Subcutaneous abdominal adipose tissue (tissue), 5 donors: ENCODE measurements around the gene CPZ.

ENCODE experiments used
- H3K27ac ChIP-seq: one replicate; pipeline ENCODE4 v1.7.0; 2013; ENCODE audit warnings: low read depth, mild to moderate bottlenecking, inconsistent platforms, low read length, moderate library complexity
- H3K27me3 ChIP-seq, 5 donors: one replicate each; pipeline ENCODE4 v1.7.0; 2013; ENCODE audit warnings: low read length in 5 of 5, inconsistent platforms in 1 of 5; ENCODE audit not compliant: control insufficient read depth in 5 of 5, insufficient read depth in 4 of 5
- H3K36me3 ChIP-seq, 5 donors: one replicate each; pipeline ENCODE4 v1.7.0; 2013; ENCODE audit warnings: low read length in 5 of 5; ENCODE audit not compliant: control insufficient read depth in 5 of 5, insufficient read depth in 5 of 5
- H3K4me1 ChIP-seq, 5 donors: one replicate each; pipeline ENCODE4 v1.7.0; 2013; ENCODE audit warnings: low read length in 5 of 5, mild to moderate bottlenecking in 3 of 5, moderate library complexity in 1 of 5; ENCODE audit not compliant: control insufficient read depth in 5 of 5, insufficient read depth in 5 of 5
- H3K4me3 ChIP-seq, 5 donors: one replicate each; pipeline ENCODE4 v1.7.0; 2013; ENCODE audit warnings: low read length in 5 of 5, low read depth in 1 of 5
- H3K9ac ChIP-seq, 5 donors: one replicate each; pipeline ENCODE4 v1.7.0; 2013; ENCODE audit warnings: low read length in 5 of 5, mild to moderate bottlenecking in 4 of 5, moderate library complexity in 3 of 5
- H3K9me3 ChIP-seq, 5 donors: one replicate each; pipeline ENCODE4 v1.7.0; 2013; ENCODE audit warnings: low read length in 5 of 5; ENCODE audit not compliant: control insufficient read depth in 5 of 5
- donor health status: healthy.
- donor health status: healthy.
- donor health status: healthy.
- donor health status: healthy.
- donor health status: healthy.

Gene CPZ

GRCh38 chr4:8579526-8580320, 12.8 kb upstream of the CPZ start:
- Histone ChIP-seq H3K36me3 (no peaks in the 10 kb centered on the region), H3K9ac (no peak overlapping the region), H3K4me1 (peaks cover 0 to 8% (median 0%) of the 10 kb centered on the region in 5 donors), H3K27me3 (peaks cover 16 to 46% (median 37%) of the 10 kb centered on the region in 5 donors), H3K27ac (no peak overlapping the region), H3K9me3 (peaks cover 0 to 5% (median 0%) of the 10 kb centered on the region in 5 donors), H3K4me3 (no peak overlapping the region)

- H3K4me3 ChIP-seq = no peak within 1 kb of the TSS
- H3K4me1 ChIP-seq = peaks cover 0 to 8% (median 0%) of the 10 kb centered on the region in 5 donors
- no peak within 1 kb of the TSS for H3K9ac ChIP-seq
- peaks cover 0 to 5% (median 0%) of the 10 kb centered on the region in 5 donors for H3K9me3 ChIP-seq
- H3K27me3 ChIP-seq = peaks cover 16 to 53% (median 43%) of the 10 kb centered on the region in 5 donors
- no peaks in the 10 kb centered on the region for H3K36me3 ChIP-seq
- no peak within 1 kb of the TSS for H3K27ac ChIP-seq
Measured at GRCh38 chr4:8580321-8581093, 12.1 kb upstream of the CPZ start, which contains the start of gene GPR78. GPR78 (plus strand) TSS chr4:8580392; CDS start chr4:8580983, 591 bp downstream.

DNA sequence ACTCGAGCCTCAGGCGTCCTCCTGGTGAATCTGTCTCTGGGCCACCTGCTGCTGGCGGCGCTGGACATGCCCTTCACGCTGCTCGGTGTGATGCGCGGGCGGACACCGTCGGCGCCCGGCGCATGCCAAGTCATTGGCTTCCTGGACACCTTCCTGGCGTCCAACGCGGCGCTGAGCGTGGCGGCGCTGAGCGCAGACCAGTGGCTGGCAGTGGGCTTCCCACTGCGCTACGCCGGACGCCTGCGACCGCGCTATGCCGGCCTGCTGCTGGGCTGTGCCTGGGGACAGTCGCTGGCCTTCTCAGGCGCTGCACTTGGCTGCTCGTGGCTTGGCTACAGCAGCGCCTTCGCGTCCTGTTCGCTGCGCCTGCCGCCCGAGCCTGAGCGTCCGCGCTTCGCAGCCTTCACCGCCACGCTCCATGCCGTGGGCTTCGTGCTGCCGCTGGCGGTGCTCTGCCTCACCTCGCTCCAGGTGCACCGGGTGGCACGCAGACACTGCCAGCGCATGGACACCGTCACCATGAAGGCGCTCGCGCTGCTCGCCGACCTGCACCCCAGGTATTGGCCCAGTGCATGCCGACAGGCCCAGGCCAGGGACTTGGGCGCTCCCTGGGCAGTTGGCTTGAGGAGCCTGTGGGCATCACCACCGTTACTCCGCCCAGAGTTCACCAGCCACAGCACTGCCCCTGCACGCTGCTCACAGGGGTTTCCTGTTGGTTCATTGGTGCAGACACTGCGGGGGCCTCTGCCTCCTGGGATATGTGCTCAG, 11.3 kb upstream of the CPZ start:
- Histone ChIP-seq H3K27ac (no peak overlapping the region), H3K9ac (no peak overlapping the region), H3K27me3 (peaks cover 18 to 60% (median 51%) of the 10 kb centered on the region in 5 donors), H3K9me3 (peaks cover 0 to 5% (median 0%) of the 10 kb centered on the region in 5 donors), H3K36me3 (no peaks in the 10 kb centered on the region), H3K4me1 (peaks cover 0 to 8% (median 0%) of the 10 kb centered on the region in 5 donors), H3K4me3 (no peak overlapping the region)

DNA sequence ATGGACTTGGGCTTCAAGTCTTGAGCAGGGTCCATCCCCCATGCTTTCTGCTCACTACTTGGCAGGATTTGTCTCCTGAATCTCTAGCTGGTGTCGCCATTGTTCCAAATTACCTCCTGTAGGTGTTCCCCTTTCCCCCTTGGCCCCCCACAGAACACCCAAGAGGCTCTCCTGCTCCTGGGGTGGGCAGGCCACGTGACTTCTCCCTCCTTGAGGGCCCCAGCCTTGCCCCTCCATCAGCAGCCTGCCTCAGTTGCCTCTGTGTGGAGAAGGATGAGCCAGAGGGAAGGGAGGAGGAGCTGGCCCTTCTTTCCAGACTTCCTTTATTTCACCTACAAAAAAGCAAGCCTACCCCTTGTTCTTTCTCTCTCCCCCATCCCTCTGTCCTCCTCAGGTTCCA, 10.5 kb upstream of the CPZ start:
- H3K36me3 ChIP-seq = no peaks in the 10 kb centered on the region
- no peak overlapping the region for H3K27ac ChIP-seq
- H3K4me1 ChIP-seq = peaks cover 0 to 8% (median 0%) of the 10 kb centered on the region in 5 donors
- H3K27me3 ChIP-seq = peaks cover 19 to 66% (median 57%) of the 10 kb centered on the region in 5 donors
- no peak overlapping the region for H3K4me3 ChIP-seq
- H3K9me3 ChIP-seq = peaks cover 0 to 5% (median 0%) of the 10 kb centered on the region in 5 donors
- no peak overlapping the region for H3K9ac ChIP-seq

GRCh38 chr4:8582436-8582835, 10.1 kb upstream of the CPZ start:
- H3K36me3 ChIP-seq = no peaks in the 10 kb centered on the region
- no peak overlapping the region for H3K4me3 ChIP-seq
- no peak overlapping the region for H3K27ac ChIP-seq

GRCh38 chr4:8582941-8583654, 9.5 kb upstream of the CPZ start:
- H3K36me3 ChIP-seq = no peaks in the 10 kb centered on the region
- peaks cover 19 to 61% (median 51%) of the 10 kb centered on the region in 5 donors for H3K27me3 ChIP-seq
- no peak overlapping the region for H3K9ac ChIP-seq
- peaks cover 0 to 8% (median 0%) of the 10 kb centered on the region in 5 donors for H3K4me1 ChIP-seq
- no peak overlapping the region for H3K27ac ChIP-seq
- H3K4me3 ChIP-seq = no peak overlapping the region
- H3K9me3 ChIP-seq = peaks cover 0 to 5% (median 0%) of the 10 kb centered on the region in 5 donors

More at GRCh38 chr4:8582436-8582835, 10.1 kb upstream of the CPZ start:
- Histone ChIP-seq H3K27me3 (peaks cover 19 to 62% (median 57%) of the 10 kb centered on the region in 5 donors), H3K9ac (no peak overlapping the region), H3K9me3 (peaks cover 0 to 5% (median 0%) of the 10 kb centered on the region in 5 donors), H3K4me1 (peaks cover 0 to 8% (median 0%) of the 10 kb centered on the region in 5 donors)

DNA sequence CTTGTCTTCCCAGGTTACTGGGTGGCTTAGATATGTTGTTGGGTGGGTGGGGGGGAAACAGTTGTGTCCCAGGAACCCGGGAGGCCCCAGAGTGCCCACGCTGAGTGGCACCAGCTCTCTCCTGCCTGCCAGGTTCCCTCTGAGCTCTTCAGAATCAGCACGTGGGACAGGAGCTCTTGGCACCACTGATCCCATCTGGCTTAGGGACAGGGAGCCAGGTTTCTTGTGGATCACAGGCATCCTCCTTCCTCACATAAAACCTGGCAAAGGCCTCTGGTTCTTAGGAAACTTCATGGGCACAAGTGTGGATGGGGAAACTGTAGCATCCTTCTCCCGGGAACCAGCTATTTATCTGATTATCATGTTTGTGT, 8.9 kb upstream of the CPZ start:
- H3K36me3 ChIP-seq = no peaks in the 10 kb centered on the region
- H3K27me3 ChIP-seq = peaks cover 19 to 63% (median 51%) of the 10 kb centered on the region in 5 donors
- H3K4me3 ChIP-seq = no peak overlapping the region
- no peak overlapping the region for H3K9ac ChIP-seq
- no peak overlapping the region for H3K27ac ChIP-seq
- peaks cover 0 to 8% (median 0%) of the 10 kb centered on the region in 5 donors for H3K4me1 ChIP-seq
- peaks cover 0 to 5% (median 0%) of the 10 kb centered on the region in 5 donors for H3K9me3 ChIP-seq

DNA sequence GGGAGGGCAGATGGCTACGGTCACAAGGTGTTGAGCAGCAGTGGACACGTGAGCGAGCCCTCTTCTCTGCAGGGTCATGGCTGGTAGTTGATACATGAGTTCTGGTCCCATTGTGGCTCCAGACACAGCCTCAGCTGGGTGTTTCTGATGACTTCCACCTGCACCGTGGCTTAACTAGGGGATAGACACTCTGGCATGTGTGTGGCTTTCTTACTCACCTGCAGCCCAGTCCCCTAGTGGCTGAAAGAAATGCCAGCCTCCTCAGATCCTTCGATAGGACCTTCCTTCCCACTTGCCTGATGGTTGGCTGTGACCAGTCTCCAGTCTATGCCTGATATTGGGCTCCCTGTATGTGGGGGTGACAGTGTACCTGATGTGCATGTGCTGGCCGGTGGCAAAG, 7.4 kb upstream of the CPZ start:
- Histone ChIP-seq H3K9me3 (peaks cover 0 to 5% (median 0%) of the 10 kb centered on the region in 5 donors), H3K27ac (no peak overlapping the region), H3K36me3 (no peaks in the 10 kb centered on the region), H3K4me3 (no peak overlapping the region), H3K9ac (no peak overlapping the region), H3K27me3 (peaks cover 19 to 58% (median 42%) of the 10 kb centered on the region in 5 donors), H3K4me1 (peaks cover 0 to 8% (median 0%) of the 10 kb centered on the region in 5 donors)

GRCh38 chr4:8585721-8586212, 6.8 kb upstream of the CPZ start:
- Histone ChIP-seq H3K27ac (no peak overlapping the region), H3K9ac (no peak overlapping the region), H3K36me3 (no peaks in the 10 kb centered on the region), H3K4me1 (peaks cover 0 to 3% (median 0%) of the 10 kb centered on the region in 5 donors), H3K27me3 (peaks cover 23 to 60% (median 42%) of the 10 kb centered on the region in 5 donors), H3K4me3 (no peak overlapping the region), H3K9me3 (peaks cover 0 to 5% (median 0%) of the 10 kb centered on the region in 5 donors)
